Stimulated activated naive CD8-positive, alpha-beta T cell treated with anti-CD3 and anti-CD28 coated beads, Interleukin-15, Interleukin-2, amounts not matched to agents 100 ng/mL and 50 ng/mL, for 24 hours (primary cell): ENCODE data around the gene PTPN3.

Source experiments
- H3K27ac Mint-ChIP-seq: one replicate; pipeline ENCODE4 v1.8.0; 2021; ENCODE audit warnings: mild to moderate bottlenecking, mixed read lengths
- H3K27me3 Mint-ChIP-seq: one replicate; pipeline ENCODE4 v1.8.0; 2021; ENCODE audit warnings: mixed read lengths
- H3K36me3 Mint-ChIP-seq: one replicate; pipeline ENCODE4 v1.8.0; 2021; ENCODE audit warnings: low read depth, mixed read lengths
- H3K4me1 Mint-ChIP-seq: one replicate; pipeline ENCODE4 v1.8.0; 2021; ENCODE audit warnings: low read depth, mixed read lengths
- H3K4me3 Mint-ChIP-seq: one replicate; pipeline ENCODE4 v1.8.0; 2021; ENCODE audit warnings: mild to moderate bottlenecking, mixed read lengths
- H3K9me3 Mint-ChIP-seq: one replicate; pipeline ENCODE4 v1.8.0; 2021; ENCODE audit warnings: mixed read lengths

The PTPN3 gene

DNA sequence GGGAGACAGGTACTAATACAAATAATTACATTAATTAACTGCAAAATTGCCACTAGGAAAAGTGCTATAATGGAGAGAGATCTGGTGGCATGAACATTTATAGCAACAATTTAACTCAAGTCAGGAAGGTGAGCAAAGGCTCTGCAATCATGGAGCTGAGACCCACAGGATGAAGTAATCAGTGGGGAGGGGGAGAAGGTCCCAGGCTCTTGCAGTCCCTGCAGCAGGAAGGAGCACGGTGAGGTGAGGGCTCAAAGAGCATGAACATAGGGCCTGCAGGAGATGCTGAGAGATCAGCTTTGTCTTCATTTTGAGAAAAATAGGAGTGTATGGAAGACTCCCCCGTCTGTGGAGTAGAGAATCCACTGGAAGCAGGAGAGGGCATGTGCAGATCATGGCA is 6.5 kb downstream of the PTPN3 start:
- no peak overlapping the region for H3K27ac Mint-ChIP-seq
- no peaks in the 10 kb centered on the region for H3K36me3 Mint-ChIP-seq
- no peaks in the 10 kb centered on the region for H3K4me1 Mint-ChIP-seq
- H3K9me3 Mint-ChIP-seq = no peaks in the 10 kb centered on the region
- H3K4me3 Mint-ChIP-seq = no peak overlapping the region
- H3K27me3 Mint-ChIP-seq = peaks cover 50% of the 10 kb centered on the region

- Mint-ChIP-seq H3K27me3 (peaks cover 40% of the 10 kb centered on the region), H3K27ac (no peak overlapping the region), H3K36me3 (no peaks in the 10 kb centered on the region), H3K9me3 (no peaks in the 10 kb centered on the region), H3K4me3 (no peak overlapping the region), H3K4me1 (no peaks in the 10 kb centered on the region)
These were observed 9.2 kb downstream of the PTPN3 start for GRCh38 chr9:109488791-109489492.

DNA sequence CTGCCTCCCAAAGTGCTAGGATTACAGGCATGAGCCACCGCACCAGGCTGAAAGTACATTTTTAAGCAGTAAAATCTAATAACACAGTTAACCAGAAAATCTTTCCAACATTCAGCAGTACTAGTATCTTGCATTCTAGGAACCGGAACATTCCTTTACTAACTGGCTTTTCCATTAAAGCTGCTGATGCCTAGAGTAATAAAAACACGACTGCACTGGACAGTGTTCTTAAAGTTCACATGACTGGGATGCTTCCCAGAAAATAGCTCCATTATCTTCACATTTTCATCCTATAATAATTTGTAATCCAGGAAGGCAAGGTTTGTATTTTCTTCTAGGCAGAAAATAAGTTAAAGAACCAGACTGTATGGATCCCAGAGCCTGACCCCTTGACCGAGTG is 9.8 kb downstream of the PTPN3 start:
- H3K4me3 Mint-ChIP-seq = no peak overlapping the region
- no peaks in the 10 kb centered on the region for H3K9me3 Mint-ChIP-seq
- H3K4me1 Mint-ChIP-seq = no peaks in the 10 kb centered on the region
- no peaks in the 10 kb centered on the region for H3K36me3 Mint-ChIP-seq
- H3K27ac Mint-ChIP-seq = no peak overlapping the region
- H3K27me3 Mint-ChIP-seq = peaks cover 37% of the 10 kb centered on the region

DNA sequence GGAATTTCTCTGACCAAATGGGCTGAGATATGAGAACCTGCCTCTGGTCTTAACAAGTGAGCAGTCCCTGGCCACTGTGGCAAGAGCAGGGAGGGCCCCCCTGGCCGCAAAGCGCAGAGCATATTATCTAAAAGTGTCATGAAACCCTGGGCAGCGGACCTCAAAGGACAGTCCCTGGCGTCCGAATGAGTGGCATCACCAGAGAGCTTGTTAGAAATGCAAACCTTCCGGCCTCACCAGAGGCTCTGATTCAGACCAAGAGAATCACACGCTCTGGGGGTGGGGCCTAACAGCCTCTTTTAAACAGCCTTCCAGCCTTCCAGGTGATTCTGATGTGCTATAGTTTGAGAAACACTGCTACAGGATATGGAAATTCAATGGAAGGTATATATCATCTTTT is 10.9 kb downstream of the PTPN3 start:
- H3K9me3 Mint-ChIP-seq = no peaks in the 10 kb centered on the region
- H3K27ac Mint-ChIP-seq = no peak overlapping the region
- H3K36me3 Mint-ChIP-seq = no peaks in the 10 kb centered on the region
- no peaks in the 10 kb centered on the region for H3K4me1 Mint-ChIP-seq
- peaks cover 26% of the 10 kb centered on the region for H3K27me3 Mint-ChIP-seq
- no peak overlapping the region for H3K4me3 Mint-ChIP-seq

DNA sequence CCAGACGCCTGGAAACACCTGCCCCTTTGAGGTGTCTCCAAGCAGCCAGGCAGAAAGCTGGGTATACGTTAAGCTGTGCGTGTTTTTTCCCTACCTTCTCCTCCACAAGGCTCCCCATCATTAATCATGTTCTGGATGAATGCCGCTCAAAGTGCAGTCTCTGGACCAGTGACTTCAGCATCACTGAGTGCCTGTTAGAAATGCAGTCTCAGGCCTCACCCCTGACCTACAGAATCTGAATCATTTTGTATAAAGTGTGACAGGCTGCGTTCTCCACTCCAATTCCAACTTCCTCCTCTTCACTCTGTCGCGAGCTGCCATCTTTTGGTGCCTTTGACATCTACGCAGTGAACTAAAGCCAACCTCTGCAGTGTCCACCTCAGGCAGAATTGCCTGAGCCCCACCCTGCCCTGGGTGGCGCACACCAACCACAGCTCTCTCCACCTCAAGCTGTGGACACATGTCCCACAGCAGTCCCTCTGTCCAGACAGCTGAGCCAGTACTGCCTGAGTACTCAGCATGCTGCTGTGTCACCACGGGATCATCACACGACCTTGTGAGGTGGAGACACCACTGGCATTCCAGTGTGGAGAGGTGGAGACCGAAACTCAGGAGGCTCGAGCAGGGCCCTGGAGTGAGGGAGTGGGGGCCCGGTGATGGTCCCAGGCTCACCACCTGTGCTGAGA is 14.2 kb downstream of the PTPN3 start:
- Mint-ChIP-seq H3K36me3 (no peaks in the 10 kb centered on the region), H3K27ac (no peak overlapping the region), H3K27me3 (peaks cover 36% of the 10 kb centered on the region), H3K9me3 (no peaks in the 10 kb centered on the region), H3K4me3 (no peak overlapping the region), H3K4me1 (no peaks in the 10 kb centered on the region)

GRCh38 chr9:109482391-109482916 is 15.7 kb downstream of the PTPN3 start:
- Mint-ChIP-seq H3K27ac (no peak overlapping the region), H3K4me3 (no peak overlapping the region), H3K36me3 (no peaks in the 10 kb centered on the region), H3K9me3 (no peaks in the 10 kb centered on the region), H3K4me1 (no peaks in the 10 kb centered on the region), H3K27me3 (peaks cover 37% of the 10 kb centered on the region)

- Mint-ChIP-seq H3K9me3 (no peaks in the 10 kb centered on the region), H3K4me3 (no peak overlapping the region), H3K4me1 (no peaks in the 10 kb centered on the region), H3K27ac (no peak overlapping the region), H3K27me3 (peaks cover 36% of the 10 kb centered on the region), H3K36me3 (no peaks in the 10 kb centered on the region)
These were observed 16.3 kb downstream of the PTPN3 start for GRCh38 chr9:109481856-109482255.

GRCh38 chr9:109479822-109480221 is 18.3 kb downstream of the PTPN3 start:
- Mint-ChIP-seq H3K36me3 (no peaks in the 10 kb centered on the region), H3K27me3 (peaks cover 27% of the 10 kb centered on the region), H3K27ac (no peak overlapping the region), H3K4me3 (no peak overlapping the region), H3K4me1 (no peaks in the 10 kb centered on the region), H3K9me3 (no peaks in the 10 kb centered on the region)

- H3K9me3 Mint-ChIP-seq = no peaks in the 10 kb centered on the region
- H3K36me3 Mint-ChIP-seq = no peaks in the 10 kb centered on the region
- H3K4me3 Mint-ChIP-seq = no peak overlapping the region
- H3K4me1 Mint-ChIP-seq = no peaks in the 10 kb centered on the region
- no peak overlapping the region for H3K27ac Mint-ChIP-seq
- H3K27me3 Mint-ChIP-seq = peaks cover 34% of the 10 kb centered on the region
These were observed 19.3 kb downstream of the PTPN3 start for GRCh38 chr9:109478665-109479380.

DNA sequence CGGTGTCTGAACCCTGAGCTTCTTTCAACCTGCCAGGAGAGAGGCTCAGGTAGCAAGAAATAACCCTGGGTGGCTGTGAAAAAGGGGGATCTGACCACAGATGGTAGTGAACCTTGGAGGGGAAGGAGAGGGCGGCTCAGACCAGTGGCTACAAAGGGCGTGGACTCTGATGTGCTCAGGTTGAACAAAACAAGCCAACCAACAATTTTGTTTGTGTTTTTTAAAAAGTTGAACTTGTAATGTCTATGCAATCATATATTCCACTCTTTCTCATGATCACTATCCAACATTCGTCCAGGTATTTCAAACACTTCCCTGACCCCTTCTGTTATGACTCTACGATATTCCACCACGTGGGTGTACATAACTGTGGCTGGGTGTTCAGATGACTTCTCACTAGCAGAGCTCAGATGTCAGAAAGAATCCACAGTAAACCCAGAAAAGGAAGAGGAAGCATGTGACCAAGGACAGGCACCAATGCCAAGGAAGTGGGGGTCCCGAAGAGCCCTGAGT is 20.0 kb downstream of the PTPN3 start:
- Mint-ChIP-seq H3K4me1 (no peaks in the 10 kb centered on the region), H3K9me3 (no peaks in the 10 kb centered on the region), H3K27ac (no peak overlapping the region), H3K4me3 (no peak overlapping the region), H3K36me3 (no peaks in the 10 kb centered on the region), H3K27me3 (peaks cover 34% of the 10 kb centered on the region)

GRCh38 chr9:109477258-109478050 is 20.7 kb downstream of the PTPN3 start:
- no peak overlapping the region for H3K4me3 Mint-ChIP-seq
- H3K27ac Mint-ChIP-seq = no peak overlapping the region

DNA sequence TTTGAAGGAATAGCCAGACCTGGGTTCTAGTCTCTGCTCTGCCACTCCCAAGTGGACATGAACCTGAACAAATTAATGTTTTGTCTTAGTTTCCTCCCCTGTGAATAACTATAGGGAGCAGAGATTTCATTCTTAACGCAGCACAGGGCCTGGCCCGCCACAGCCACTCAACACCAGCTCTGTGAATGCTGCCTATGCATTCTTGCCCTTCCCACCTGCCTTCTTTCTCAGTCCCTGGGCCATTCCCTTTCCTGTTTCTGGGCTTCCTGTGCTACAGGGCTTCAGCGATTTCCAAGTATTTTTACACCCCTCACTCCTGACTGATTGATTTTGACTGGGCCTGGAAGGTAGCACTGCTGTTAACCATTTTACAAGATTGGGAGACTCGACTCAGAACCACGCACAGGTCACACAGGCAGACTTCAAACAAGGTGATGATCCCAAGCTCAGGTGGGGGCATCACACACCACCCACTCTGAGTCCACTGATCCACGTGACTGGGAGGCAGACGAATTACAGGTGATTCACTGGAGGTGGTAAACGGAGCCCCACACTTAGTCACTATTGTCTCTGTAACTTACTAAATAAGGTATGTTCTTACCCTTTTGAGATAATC is 21.4 kb downstream of the PTPN3 start:
- H3K9me3 Mint-ChIP-seq = no peaks in the 10 kb centered on the region
- no peak overlapping the region for H3K27ac Mint-ChIP-seq
- H3K36me3 Mint-ChIP-seq = no peaks in the 10 kb centered on the region
- no peak overlapping the region for H3K4me3 Mint-ChIP-seq
- no peaks in the 10 kb centered on the region for H3K4me1 Mint-ChIP-seq
- H3K27me3 Mint-ChIP-seq = peaks cover 34% of the 10 kb centered on the region

More at GRCh38 chr9:109477258-109478050, 20.7 kb downstream of the PTPN3 start:
- Mint-ChIP-seq H3K4me1 (no peaks in the 10 kb centered on the region), H3K36me3 (no peaks in the 10 kb centered on the region), H3K9me3 (no peaks in the 10 kb centered on the region), H3K27me3 (peaks cover 34% of the 10 kb centered on the region)

- Mint-ChIP-seq H3K4me3 (no peak overlapping the region), H3K36me3 (no peaks in the 10 kb centered on the region), H3K27ac (no peak overlapping the region), H3K4me1 (no peaks in the 10 kb centered on the region), H3K9me3 (no peaks in the 10 kb centered on the region), H3K27me3 (peaks cover 31% of the 10 kb centered on the region)
These were observed 22.6 kb downstream of the PTPN3 start for GRCh38 chr9:109475526-109475925.

- H3K4me3 Mint-ChIP-seq = no peak overlapping the region
- no peak overlapping the region for H3K27ac Mint-ChIP-seq
- no peaks in the 10 kb centered on the region for H3K36me3 Mint-ChIP-seq
- no peaks in the 10 kb centered on the region for H3K4me1 Mint-ChIP-seq
- H3K27me3 Mint-ChIP-seq = peaks cover 30% of the 10 kb centered on the region
- no peaks in the 10 kb centered on the region for H3K9me3 Mint-ChIP-seq
These were observed 23.2 kb downstream of the PTPN3 start for GRCh38 chr9:109474944-109475343.
